Spleen (tissue), 3 donors: ENCODE results near the gene TRIM8.

Experiments
- POLR2A ChIP-seq, 3 donors: fragments of 450-650 bp; IDR thresholded peaks; one replicate each; pipeline ENCODE4 v1.5.1; 2017; ENCODE audit warnings: antibody characterized with exemption in 3 of 3, mild to moderate bottlenecking in 1 of 3
- POLR2AphosphoS5 ChIP-seq, 3 donors: sonication (generic); formaldehyde crosslinking; IDR thresholded peaks; one replicate each; pipeline ENCODE4 v1.5.1; 2017; ENCODE audit warnings: antibody characterized with exemption in 3 of 3

DNA sequence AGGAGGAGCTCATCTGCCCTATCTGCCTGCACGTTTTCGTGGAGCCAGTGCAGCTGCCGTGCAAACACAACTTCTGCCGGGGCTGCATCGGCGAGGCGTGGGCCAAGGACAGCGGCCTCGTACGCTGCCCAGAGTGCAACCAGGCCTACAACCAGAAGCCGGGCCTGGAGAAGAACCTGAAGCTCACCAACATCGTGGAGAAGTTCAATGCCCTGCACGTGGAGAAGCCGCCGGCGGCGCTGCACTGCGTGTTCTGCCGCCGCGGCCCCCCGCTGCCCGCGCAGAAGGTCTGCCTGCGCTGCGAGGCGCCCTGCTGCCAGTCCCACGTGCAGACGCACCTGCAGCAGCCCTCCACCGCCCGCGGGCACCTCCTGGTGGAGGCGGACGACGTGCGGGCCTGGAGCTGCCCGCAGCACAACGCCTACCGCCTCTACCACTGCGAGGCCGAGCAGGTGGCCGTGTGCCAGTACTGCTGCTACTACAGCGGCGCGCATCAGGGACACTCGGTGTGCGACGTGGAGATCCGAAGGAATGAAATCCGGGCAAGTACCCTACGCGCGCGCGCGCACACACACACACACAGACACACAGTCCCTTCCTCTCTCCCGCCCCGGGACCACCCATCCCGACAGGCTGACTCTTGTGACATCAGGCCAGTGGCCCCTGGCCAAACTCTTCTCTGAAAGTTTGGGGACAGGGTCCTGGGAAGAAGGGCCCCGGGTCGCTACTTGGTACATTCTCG lies 538 bp downstream of the TRIM8 start:
- TF ChIP-seq POLR2AphosphoS5 (IDR thresholded peaks at IDR 0.05), result peak; percentile 78 to 93 (median 89)
- TF ChIP-seq POLR2A (IDR thresholded peaks at IDR 0.05), result peak in 2 of 3 donors; percentile 35 to 43
